Neural cell (in vitro differentiated cells): Measurements from ENCODE around the gene ARL6IP5. TPM values are rescaled to one million over a fixed set of nuclear protein-coding genes. Genes with fewer than 3 reads are reported as not detected.

Source experiments
- H2AFZ ChIP-seq: fragments of 200-600, 300-800 bp; sonication (generic), shearing (Covaris generic); 2 replicates; pipeline ENCODE4 v1.6.0; 2014; ENCODE audit warnings: low read depth, mild to moderate bottlenecking, antibody characterized with exemption, low read length, moderate library complexity
- H3F3A ChIP-seq: fragments of 200-600 bp; shearing (Covaris generic); 2 replicates; pipeline ENCODE4 v1.6.1; 2016; ENCODE audit warnings: mild to moderate bottlenecking, moderate library complexity, mixed read lengths, antibody characterized with exemption, low read length; ENCODE audit not compliant: insufficient read depth, poor library complexity, severe bottlenecking
- H3K27ac ChIP-seq: fragments of 200-600, 300-800 bp; sonication (generic), shearing (Covaris generic); 2 replicates; pipeline ENCODE4 v1.5.1; 2014; ENCODE audit warnings: mild to moderate bottlenecking, low read length, moderate library complexity
- H3K27me3 ChIP-seq: fragments of 300-800, 200-600 bp; sonication (generic), shearing (Covaris generic); 2 replicates; pipeline ENCODE4 v1.6.0; 2014; ENCODE audit warnings: mild to moderate bottlenecking, low read depth, low read length, moderate library complexity; ENCODE audit not compliant: insufficient read depth
- H3K36me3 ChIP-seq: fragments of 300-800, 200-600 bp; sonication (generic), shearing (Covaris generic); 2 replicates; pipeline ENCODE4 v1.5.1; 2014; ENCODE audit warnings: mild to moderate bottlenecking, antibody characterized with exemption, low read length, moderate library complexity; ENCODE audit not compliant: insufficient read depth
- H3K4me2 ChIP-seq: fragments of 300-800, 200-600 bp; sonication (generic), shearing (Covaris generic); 2 replicates; pipeline ENCODE4 v1.6.0; 2014; ENCODE audit warnings: mild to moderate bottlenecking, low read length
- H3K4me3 ChIP-seq: fragments of 300-800, 200-600 bp; sonication (generic), shearing (Covaris generic); 2 replicates; pipeline ENCODE4 v1.5.1; 2014; ENCODE audit warnings: mild to moderate bottlenecking, low read length, moderate library complexity
- H3K79me2 ChIP-seq: fragments of 200-600 bp; shearing (Covaris generic); replicated peaks from 2 replicates; pipeline ENCODE4 v1.6.0; 2014; ENCODE audit warnings: mild to moderate bottlenecking, low read length, moderate library complexity; ENCODE audit not compliant: insufficient read depth
- H3K9ac ChIP-seq: fragments of 300-800, 200-600 bp; sonication (generic), shearing (Covaris generic); 2 replicates; pipeline ENCODE4 v1.6.1; 2016; ENCODE audit warnings: mild to moderate bottlenecking, low read length, mixed read lengths
- H3K9me2 ChIP-seq: fragments of 200-600 bp; shearing (Covaris generic); 2 replicates; pipeline ENCODE4 v1.6.1; 2016; ENCODE audit warnings: mild to moderate bottlenecking, low read length, mixed read lengths; ENCODE audit not compliant: insufficient read depth
- H3K9me3 ChIP-seq: fragments of 200-600, 300-800 bp; sonication (generic), shearing (Covaris generic); 2 replicates; pipeline ENCODE4 v1.6.1; 2016; ENCODE audit warnings: mild to moderate bottlenecking, mixed run types, low read length, moderate library complexity, mixed read lengths
- H4K20me1 ChIP-seq: fragments of 200-600 bp; shearing (Covaris generic); 2 replicates; pipeline ENCODE4 v1.6.1; 2016; ENCODE audit warnings: mild to moderate bottlenecking, mixed run types; ENCODE audit not compliant: insufficient read depth
- EP300 ChIP-seq: fragments of 450-650 bp; conservative IDR thresholded peaks from 2 replicates; pipeline ENCODE4 v1.6.1; 2014; ENCODE audit warnings: antibody characterized with exemption, mild to moderate bottlenecking, moderate library complexity; ENCODE audit not compliant: poor library complexity, severe bottlenecking
- EZH2 ChIP-seq: fragments of 200-600, 300-800 bp; shearing (Covaris generic), sonication (generic); IDR thresholded peaks from 2 replicates; pipeline ENCODE4 v1.6.1; 2014; ENCODE audit warnings: antibody characterized with exemption, low read length, borderline replicate concordance, mild to moderate bottlenecking; ENCODE audit not compliant: insufficient read depth, poor library complexity, severe bottlenecking
- MXI1 ChIP-seq: fragments of 450-650 bp; conservative IDR thresholded peaks from 2 replicates; pipeline ENCODE4 v1.6.1; 2014; ENCODE audit warnings: antibody characterized with exemption, mild to moderate bottlenecking; ENCODE audit not compliant: poor library complexity, severe bottlenecking
- POLR2AphosphoS5 ChIP-seq: IDR thresholded peaks from 2 replicates; pipeline ENCODE4 v1.6.1; 2012
- RAD21 ChIP-seq: fragments of 450-650 bp; conservative IDR thresholded peaks from 2 replicates; pipeline ENCODE4 v1.6.1; 2014; ENCODE audit warnings: antibody characterized with exemption, mild to moderate bottlenecking, moderate library complexity
- REST ChIP-seq: IDR thresholded peaks from 2 replicates; pipeline ENCODE4 v1.6.1; 2012; ENCODE audit warnings: borderline replicate concordance
- TAF1 ChIP-seq: IDR thresholded peaks from 2 replicates; pipeline ENCODE4 v1.6.1; 2012; ENCODE audit warnings: low read depth
- polyA plus RNA-seq: library from polyadenylated mRNA; depleted of rRNA; stranded (reverse); fragments of >200 nt; gene quantifications from 2 replicates; pipeline ENCODE4 v1.2.3, GENCODE V29; 2014
- TF ChIP-seq, protein P1 (sequence below): fragments of 450-650 bp; IDR thresholded peaks from 2 replicates; pipeline ENCODE4 v1.5.1; 2014; ENCODE audit warnings: antibody characterized with exemption, mild to moderate bottlenecking, moderate library complexity; ENCODE audit not compliant: poor library complexity, severe bottlenecking

Gene ARL6IP5
- polyA plus RNA-seq, 1 donor from 2014 or later: 108 TPM

GRCh38 chr3:69110941-69111546, 26.3 kb downstream of the ARL6IP5 start:
- Histone ChIP-seq H3F3A (no peaks in the 10 kb centered on the region), H3K4me3 (no peak overlapping the region), H3K36me3 (no peaks in the 10 kb centered on the region), H4K20me1 (no peaks in the 10 kb centered on the region), H3K27ac (no peak overlapping the region), H3K9me3 (no peaks in the 10 kb centered on the region), H3K9ac (no peak overlapping the region), H3K79me2 (no peaks in the 10 kb centered on the region), H2AFZ (no peak overlapping the region), H3K9me2 (no peaks in the 10 kb centered on the region), H3K4me2 (no peak overlapping the region), H3K27me3 (no peaks in the 10 kb centered on the region)
- no peak for TF ChIP-seq EZH2
- TF ChIP-seq EP300: no peak
- TF ChIP-seq POLR2AphosphoS5: no peak
- TF ChIP-seq TAF1: no peak
- no peak for TF ChIP-seq MXI1
- no peak for TF ChIP-seq REST
- TF ChIP-seq, protein P1, sequence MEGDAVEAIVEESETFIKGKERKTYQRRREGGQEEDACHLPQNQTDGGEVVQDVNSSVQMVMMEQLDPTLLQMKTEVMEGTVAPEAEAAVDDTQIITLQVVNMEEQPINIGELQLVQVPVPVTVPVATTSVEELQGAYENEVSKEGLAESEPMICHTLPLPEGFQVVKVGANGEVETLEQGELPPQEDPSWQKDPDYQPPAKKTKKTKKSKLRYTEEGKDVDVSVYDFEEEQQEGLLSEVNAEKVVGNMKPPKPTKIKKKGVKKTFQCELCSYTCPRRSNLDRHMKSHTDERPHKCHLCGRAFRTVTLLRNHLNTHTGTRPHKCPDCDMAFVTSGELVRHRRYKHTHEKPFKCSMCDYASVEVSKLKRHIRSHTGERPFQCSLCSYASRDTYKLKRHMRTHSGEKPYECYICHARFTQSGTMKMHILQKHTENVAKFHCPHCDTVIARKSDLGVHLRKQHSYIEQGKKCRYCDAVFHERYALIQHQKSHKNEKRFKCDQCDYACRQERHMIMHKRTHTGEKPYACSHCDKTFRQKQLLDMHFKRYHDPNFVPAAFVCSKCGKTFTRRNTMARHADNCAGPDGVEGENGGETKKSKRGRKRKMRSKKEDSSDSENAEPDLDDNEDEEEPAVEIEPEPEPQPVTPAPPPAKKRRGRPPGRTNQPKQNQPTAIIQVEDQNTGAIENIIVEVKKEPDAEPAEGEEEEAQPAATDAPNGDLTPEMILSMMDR: no peak

- H3K9ac ChIP-seq: no peak overlapping the region
- H3K4me3 ChIP-seq: no peak overlapping the region
- H3K36me3 ChIP-seq: no peaks in the 10 kb centered on the region
- H3K79me2 ChIP-seq: no peaks in the 10 kb centered on the region
- TF ChIP-seq RAD21: no peak
- no peak for TF ChIP-seq POLR2AphosphoS5
- TF ChIP-seq, protein P1: no peak
- TF ChIP-seq MXI1: no peak
- TF ChIP-seq TAF1: no peak
- no peak overlapping the region for H3K27ac ChIP-seq
- H4K20me1 ChIP-seq: no peaks in the 10 kb centered on the region
- no peaks in the 10 kb centered on the region for H3K9me3 ChIP-seq
- H3K27me3 ChIP-seq: no peaks in the 10 kb centered on the region
- H3K9me2 ChIP-seq: no peaks in the 10 kb centered on the region
- H3F3A ChIP-seq: no peaks in the 10 kb centered on the region
- no peak overlapping the region for H2AFZ ChIP-seq
- no peak overlapping the region for H3K4me2 ChIP-seq
Measured at GRCh38 chr3:69113536-69113935, 28.8 kb downstream of the ARL6IP5 start.
